GM12878 (cell line): ENCODE results near the gene PLCG2. TPM values are rescaled to one million over a fixed set of nuclear protein-coding genes. Genes with fewer than 3 reads are reported as not detected.

Experiments used
- ATAC-seq: fragments of 200-7000 bp; cut with Tn5 transposase; 3 replicates; pipeline ENCODE4 v1.9.1; 2020; ENCODE audit warnings: mild to moderate bottlenecking, moderate library complexity
- BruUV-seq: library from RNA; stranded (reverse); fragments of 400-500 nt; replicated peaks from 2 replicates; lab custom pipeline; 2021; lab: Mats Ljungman, UMichigan
- CTCF ChIA-PET: fragments of 300-600 bp; sonication (Branson Sonifier 250); formaldehyde crosslinking; extraction: SDS; loops from one replicate; lab custom pipeline; 2021; ENCODE audit warnings: inconsistent platforms; lab: Yijun Ruan, JAX
- POLR2A ChIA-PET: fragments of 350-600 bp; formaldehyde crosslinking; extraction: SDS; loops from one replicate; lab custom pipeline; 2021; ENCODE audit warnings: inconsistent platforms; lab: Charles Lee
- RAD21 ChIA-PET: fragments of 300-600 bp; sonication (Branson Sonifier 250); formaldehyde crosslinking; loops from one replicate; lab custom pipeline; 2023; ENCODE audit warnings: antibody characterized with exemption; ENCODE audit not compliant: unreplicated experiment; lab: Charles Lee
- SMC1A ChIA-PET: fragments of 300-600 bp; sonication (Branson Sonifier 250); formaldehyde crosslinking; loops from one replicate; lab custom pipeline; 2023; ENCODE audit not compliant: unreplicated experiment, uncharacterized antibody; lab: Charles Lee
- DNase-seq: peaks from one replicate; pipeline ENCODE4 v3.0.0-alpha.2; 2011; ENCODE audit warnings: low read depth, low spot score
- FAIRE-seq: peaks from 3 replicates; lab custom pipeline; 2011; peaks lifted over from hg19 to GRCh38; lab: Jason Lieb, UNC
- H2AFZ ChIP-seq: 2 replicates; pipeline ENCODE4 v1.6.0; 2011; ENCODE audit warnings: low read depth, low read length, control low read depth; ENCODE audit not compliant: control insufficient read depth
- H3K27ac ChIP-seq: 2 replicates; pipeline ENCODE4 v1.5.1; 2011; ENCODE audit warnings: control low read depth; ENCODE audit not compliant: control insufficient read depth, insufficient read depth
- H3K27me3 ChIP-seq, 2 experiments: replicated peaks in 1 of 2; 2 replicates each; pipeline versions ENCODE4 v1.6.0 to v1.6.1; 2011; ENCODE audit warnings: low read length in 1 of 2; ENCODE audit not compliant: control insufficient read depth in 2 of 2, insufficient read depth in 2 of 2
- H3K36me3 ChIP-seq, 2 experiments: 2 replicates each; pipeline ENCODE4 v1.5.1; 2011; ENCODE audit warnings: low read length in 1 of 2; ENCODE audit not compliant: control insufficient read depth in 2 of 2, insufficient read depth in 2 of 2
- H3K4me1 ChIP-seq: 2 replicates; pipeline ENCODE4 v1.6.1; 2011; ENCODE audit warnings: mild to moderate bottlenecking, low read length, moderate library complexity, mixed read lengths; ENCODE audit not compliant: control insufficient read depth, insufficient read depth
- H3K4me2 ChIP-seq: 2 replicates; pipeline ENCODE4 v1.6.0; 2011; ENCODE audit warnings: control low read depth; ENCODE audit not compliant: control insufficient read depth, insufficient read depth
- H3K4me3 ChIP-seq: fragments of 200-600 bp; sonication (generic); 2 replicates; pipeline ENCODE4 v1.5.1; 2016
- H3K79me2 ChIP-seq: 2 replicates; pipeline ENCODE4 v1.6.0; 2011; ENCODE audit warnings: low read length; ENCODE audit not compliant: control insufficient read depth, insufficient read depth
- H3K9ac ChIP-seq: 2 replicates; pipeline ENCODE4 v1.8.0; 2011; ENCODE audit warnings: low read length, control low read depth, mixed read lengths; ENCODE audit not compliant: control insufficient read depth, insufficient read depth
- H3K9me3 ChIP-seq: replicated peaks from 3 replicates; pipeline ENCODE4 v1.5.1; 2011; ENCODE audit warnings: mild to moderate bottlenecking, low read length; ENCODE audit not compliant: control insufficient read depth, insufficient read depth
- H4K20me1 ChIP-seq: 2 replicates; pipeline ENCODE4 v1.6.0; 2011; ENCODE audit not compliant: control insufficient read depth, insufficient read depth
- CUX1 ChIP-seq: IDR thresholded peaks from 2 replicates; pipeline ENCODE4 v1.6.1; 2012; ENCODE audit warnings: improper control_type of control experiment, low read depth, low read length; ENCODE audit not compliant: insufficient replicate concordance
- DPF2 ChIP-seq: fragments of 450-650 bp; IDR thresholded peaks from 2 replicates; pipeline ENCODE4 v1.6.1; 2017; ENCODE audit warnings: mild to moderate bottlenecking
- EED ChIP-seq: sonication (generic); IDR thresholded peaks from 2 replicates; pipeline ENCODE4 v1.6.1; 2016; ENCODE audit warnings: antibody characterized with exemption, low read depth
- EP300 ChIP-seq, 2 experiments: fragments of 150-350 bp in 1 of 2; IDR thresholded peaks; 2 replicates each; pipeline ENCODE4 v1.6.1; 2011 to 2012; ENCODE audit warnings: low read depth in 2 of 2, low read length in 2 of 2, borderline replicate concordance in 1 of 2, improper control_type of control experiment in 1 of 2, inconsistent platforms in 1 of 2; ENCODE audit not compliant: control insufficient read depth in 1 of 2
- HDAC2 ChIP-seq: fragments of 200-600 bp; sonication (generic); IDR thresholded peaks from 2 replicates; pipeline ENCODE4 v1.6.1; 2017
- MAX ChIP-seq: IDR thresholded peaks from 2 replicates; pipeline ENCODE4 v1.6.1; 2012; ENCODE audit warnings: low read depth, low read length, improper control_type of control experiment
- PML ChIP-seq: IDR thresholded peaks from 2 replicates; pipeline ENCODE4 v1.6.1; 2012; ENCODE audit warnings: low read length, inconsistent platforms
- POU2F2 ChIP-seq: IDR thresholded peaks from 3 replicates; pipeline ENCODE4 v1.6.1; 2011; ENCODE audit warnings: low read depth, mild to moderate bottlenecking, low read length, borderline replicate concordance
- USF2 ChIP-seq: IDR thresholded peaks from 2 replicates; pipeline ENCODE4 v1.6.1; 2011; ENCODE audit warnings: low read depth, low read length, improper control_type of control experiment, borderline replicate concordance
- YY1 ChIP-seq: IDR thresholded peaks from 2 replicates; pipeline ENCODE4 v1.6.1; 2011; ENCODE audit warnings: low read depth, mild to moderate bottlenecking, low read length
- ZBTB33 ChIP-seq: fragments of 450-650 bp; IDR thresholded peaks from 2 replicates; pipeline ENCODE4 v1.6.1; 2017; ENCODE audit warnings: mild to moderate bottlenecking
- ZNF24 ChIP-seq: fragments of 450-650 bp; IDR thresholded peaks from 2 replicates; pipeline ENCODE4 v1.6.1; 2017; ENCODE audit warnings: antibody characterized with exemption, mild to moderate bottlenecking
- WGBS: methylation state at CpG from one replicate; pipeline ENCODE4 v1.1.6; 2016; ENCODE audit warnings: low lambda C conversion rate; ENCODE audit not compliant: insufficient replicate concordance, insufficient coverage; ENCODE audit errors: missing lambda C conversion rate; 5-methylcytosine and 5-hydroxymethylcytosine counted together
- in situ Hi-C: fragments of 300-500 bp; cut with MboI; formaldehyde crosslinking; loops from 9 replicates; pipeline ENCODE4 v1.14.3; 2018; ENCODE audit warnings: mixed read lengths
- intact Hi-C: fragments of 100-400 bp; cut with micrococcal nuclease; formaldehyde crosslinking; loops from one replicate; pipeline ENCODE4 v1.14.2; 2022; ENCODE audit not compliant: unreplicated experiment
- polyA plus RNA-seq, 11 experiments: library from polyadenylated mRNA; depleted of rRNA in 4 of 11; unstranded in 6 of 11; stranded (reverse) in 5 of 11; fragments of >200 nt; fragmentation: Nextera tagmentation in 4 of 11; fragmentation: Illumina TruSeq in 1 of 11; extraction: Ambion mirVana in 4 of 11; extraction: Trizol in 1 of 11; gene quantifications; 1 replicate in 1 of 11; 2 replicates in 10 of 11; pipeline versions ENCODE4 v1.2.1 to v1.2.3, GENCODE V29; 2011 to 2016; ENCODE audit warnings: inconsistent platforms in 2 of 11, missing spikeins in 2 of 11, low read depth in 1 of 11
- total RNA-seq, 4 experiments: library from RNA; depleted of rRNA in 3 of 4; stranded (reverse); fragments of >200 nt in 3 of 4; fragmentation: Illumina TruSeq in 1 of 4; extraction: Trizol in 1 of 4; gene quantifications; 2 replicates each; pipeline versions ENCODE4 v1.2.1 to v1.2.3, GENCODE V29; 2013 to 2021

Gene PLCG2
- total and polyA plus RNA-seq, 10 of the 15 experiments (the other 5 are each of a cell fraction or from before 2014, with no cell fraction given) = 47.6 to 256 (median 149) TPM

- TF ChIP-seq ZBTB33 = no peak
- TF ChIP-seq HDAC2 = no peak
- no peak for TF ChIP-seq USF2
- peak; percentile 62; the same call in 1 of the 2 replicates for TF ChIP-seq YY1
- no peak; the same call in 1 of the 2 replicates for TF ChIP-seq MAX
Observed at GRCh38 chr16:81821436-81822128, 42.5 kb downstream of the PLCG2 start (continued).

- Histone ChIP-seq H2AFZ (no peak overlapping the region), H4K20me1 (no peaks in the 10 kb centered on the region), H3K27ac (peak overlapping the region; percentile 98), H3K36me3 (peaks cover 15 to 25% of the 10 kb centered on the region in 2 experiments), H3K79me2 (peaks cover 98% of the 10 kb centered on the region), H3K4me3 (peak overlapping the region; percentile 71), H3K4me2 (peak overlapping the region; percentile 80), H3K27me3 (no peaks in the 10 kb centered on the region), H3K9me3 (peaks cover 3% of the 10 kb centered on the region; the same call in 2 of the 3 replicates), H3K9ac (peak overlapping the region; percentile 90), H3K4me1 (peaks cover 86% of the 10 kb centered on the region)
- ATAC-seq (peak; percentile 72), FAIRE-seq (no peak), DNase-seq (no peak)
- in situ Hi-C loops (no loop called here), intact Hi-C loops (loop anchor here (2.0 kb wide), 1 partner anchor 14 kb away; no protein-coding TSS in a partner anchor)
- 0% methylated on average over 8 of the region's 8 CpGs for WGBS
- RAD21 ChIA-PET = interaction anchor here (0.6 to 2.9 kb wide), 21 partner anchors 8 to 345 kb away, joined by 3 to 37 read pairs (median 7); partner anchors contain the start of gene PLCG2
- no TSS peak for BruUV-seq
- POLR2A ChIA-PET = interaction anchor here (0.7 to 2.6 kb wide), 18 partner anchors 10 to 83 kb away, joined by 3 to 13 read pairs (median 5); no protein-coding TSS in a partner anchor
- SMC1A ChIA-PET = interaction anchor here (1.2 to 5.9 kb wide), 16 partner anchors 10 to 83 kb away, joined by 3 to 63 read pairs (median 9); no protein-coding TSS in a partner anchor
- CTCF ChIA-PET = interaction anchor here (0.6 to 3.8 kb wide), 10 partner anchors 25 to 83 kb away, joined by 3 to 24 read pairs (median 6); partner anchors contain the start of gene PLCG2
- TF ChIP-seq ZNF24 = no peak
- peak; percentile 23 to 60; a peak in 3 of 4 replicates for TF ChIP-seq EP300 (IDR thresholded peaks at IDR 0.05; ENCODE audit: borderline replicate concordance in 1 of 2, control insufficient read depth in 1 of 2, low read depth in 2 of 2, low read length in 2 of 2)
- no peak for TF ChIP-seq PML
- TF ChIP-seq DPF2 = peak; percentile 44; the same call in 1 of the 2 replicates
- TF ChIP-seq EED = no peak; the same call in 1 of the 2 replicates
- TF ChIP-seq CUX1 = peak; percentile 32
- TF ChIP-seq POU2F2 = peak; percentile 39; the same call in 1 of the 3 replicates
Observed at GRCh38 chr16:81823111-81823510, 44.0 kb downstream of the PLCG2 start.
